Dendritic cell treated with granulocyte-macrophage colony-stimulating factor and Interleukin-4, amounts not matched to agents 40 ng/mL and 50 ng/mL, for 4 days (primary cell): Measurements from ENCODE around the gene PAMR1.

Experiments used
- H3K27ac Mint-ChIP-seq: one replicate; pipeline ENCODE4 v1.8.0; 2022; ENCODE audit warnings: mild to moderate bottlenecking, mixed read lengths
- H3K27me3 Mint-ChIP-seq: one replicate; pipeline ENCODE4 v1.8.0; 2022; ENCODE audit warnings: mild to moderate bottlenecking, mixed read lengths
- H3K36me3 Mint-ChIP-seq: one replicate; pipeline ENCODE4 v1.8.0; 2022; ENCODE audit warnings: low read depth, mixed read lengths
- H3K4me1 Mint-ChIP-seq: one replicate; pipeline ENCODE4 v1.8.0; 2022; ENCODE audit warnings: low read depth, mixed read lengths
- H3K4me3 Mint-ChIP-seq: one replicate; pipeline ENCODE4 v1.8.0; 2022; ENCODE audit warnings: mild to moderate bottlenecking, moderate library complexity, mixed read lengths
- H3K9me3 Mint-ChIP-seq: one replicate; pipeline ENCODE4 v1.8.0; 2022; ENCODE audit warnings: mixed read lengths
- intact Hi-C: fragments of 100-400 bp; cut with micrococcal nuclease; formaldehyde crosslinking; loops from one replicate; pipeline ENCODE4 v1.15.0; 2022

The PAMR1 gene

DNA sequence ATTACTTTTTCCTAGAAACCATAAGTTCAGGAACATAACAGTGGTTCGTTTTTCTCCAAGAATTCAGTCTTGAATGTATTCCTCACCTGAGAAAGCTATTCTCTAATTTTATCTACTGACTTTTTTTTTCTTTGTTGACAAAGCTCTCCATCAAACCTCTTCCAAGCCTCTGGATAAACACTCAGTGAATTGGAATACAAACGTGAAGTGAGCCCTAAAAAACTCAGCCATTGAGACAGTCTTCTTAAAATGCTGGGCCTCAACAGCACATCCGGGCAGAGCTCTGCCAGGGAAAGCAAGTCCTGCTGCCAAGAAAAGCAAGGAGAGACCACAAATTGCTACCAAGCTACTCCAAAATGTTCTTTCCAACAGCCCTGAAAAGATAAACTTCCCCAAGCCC, 98.3 kb downstream of the PAMR1 start:
- Mint-ChIP-seq H3K36me3 (no peaks in the 10 kb centered on the region), H3K27ac (no peak overlapping the region), H3K4me3 (no peak overlapping the region), H3K4me1 (no peaks in the 10 kb centered on the region), H3K27me3 (peaks cover 73% of the 10 kb centered on the region), H3K9me3 (no peaks in the 10 kb centered on the region)
- intact Hi-C loops, result no loop called here

DNA sequence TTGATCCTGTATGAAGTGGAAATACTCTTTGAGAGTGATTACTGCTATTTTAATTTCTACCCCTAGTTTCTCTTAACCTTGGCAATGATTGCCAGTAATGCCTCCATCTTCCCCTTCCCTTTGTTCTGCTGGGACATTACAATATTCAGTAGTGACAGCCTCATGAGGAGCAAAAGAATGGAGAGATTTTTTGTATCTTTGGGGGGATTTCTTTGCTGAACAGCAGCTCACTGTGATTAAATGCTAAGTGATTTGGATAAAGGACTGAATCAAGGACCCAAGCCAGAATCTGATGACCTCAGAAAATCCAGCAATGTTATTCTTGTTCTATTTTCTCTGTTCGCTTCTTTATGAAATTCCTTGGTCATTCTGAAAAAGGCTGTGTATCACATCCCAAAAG, 99.1 kb downstream of the PAMR1 start:
- Mint-ChIP-seq H3K27me3 (peaks cover 78% of the 10 kb centered on the region), H3K27ac (no peak overlapping the region), H3K4me1 (no peaks in the 10 kb centered on the region), H3K36me3 (no peaks in the 10 kb centered on the region), H3K9me3 (no peaks in the 10 kb centered on the region), H3K4me3 (no peak overlapping the region)
- intact Hi-C loops, result no loop called here

DNA sequence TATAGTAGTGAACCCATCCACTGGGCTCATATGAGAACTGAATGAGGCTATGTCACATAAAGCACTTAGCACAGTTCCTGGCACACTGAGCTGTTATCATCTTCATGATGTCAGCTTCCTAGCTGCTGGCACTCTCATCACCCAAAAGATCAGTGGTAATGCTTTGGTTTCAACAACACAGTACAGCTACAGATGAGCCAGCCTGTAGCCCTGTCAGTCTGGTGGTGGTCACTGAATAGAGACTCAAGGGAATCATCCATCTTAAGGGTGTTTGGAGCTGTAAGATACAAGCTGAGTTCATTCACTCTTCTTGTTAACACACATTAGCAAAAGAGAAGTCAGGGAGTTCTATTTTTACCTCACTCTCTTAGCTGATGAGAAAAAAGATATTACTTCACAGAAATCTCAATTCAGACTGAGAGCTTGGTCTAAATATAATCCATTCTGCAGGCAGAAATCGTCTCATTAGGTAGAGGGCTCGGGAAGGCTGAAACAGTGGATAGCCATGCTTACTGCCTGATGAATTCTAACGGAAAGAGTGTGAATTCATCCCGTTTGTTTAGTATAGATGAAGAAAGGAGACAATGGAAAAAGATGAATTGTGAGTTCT, 99.7 kb downstream of the PAMR1 start:
- H3K9me3 Mint-ChIP-seq, result no peaks in the 10 kb centered on the region
- no peak overlapping the region for H3K4me3 Mint-ChIP-seq
- intact Hi-C loops, result no loop called here
- H3K27me3 Mint-ChIP-seq, result peaks cover 78% of the 10 kb centered on the region
- no peaks in the 10 kb centered on the region for H3K4me1 Mint-ChIP-seq
- no peaks in the 10 kb centered on the region for H3K36me3 Mint-ChIP-seq
- no peak overlapping the region for H3K27ac Mint-ChIP-seq

GRCh38 chr11:35424157-35424940, 101.1 kb downstream of the PAMR1 start:
- intact Hi-C loops, result no loop called here
- Mint-ChIP-seq H3K27ac (no peak overlapping the region), H3K36me3 (no peaks in the 10 kb centered on the region), H3K4me1 (peaks cover 11% of the 10 kb centered on the region), H3K4me3 (no peak overlapping the region), H3K27me3 (peaks cover 84% of the 10 kb centered on the region), H3K9me3 (no peaks in the 10 kb centered on the region)

DNA sequence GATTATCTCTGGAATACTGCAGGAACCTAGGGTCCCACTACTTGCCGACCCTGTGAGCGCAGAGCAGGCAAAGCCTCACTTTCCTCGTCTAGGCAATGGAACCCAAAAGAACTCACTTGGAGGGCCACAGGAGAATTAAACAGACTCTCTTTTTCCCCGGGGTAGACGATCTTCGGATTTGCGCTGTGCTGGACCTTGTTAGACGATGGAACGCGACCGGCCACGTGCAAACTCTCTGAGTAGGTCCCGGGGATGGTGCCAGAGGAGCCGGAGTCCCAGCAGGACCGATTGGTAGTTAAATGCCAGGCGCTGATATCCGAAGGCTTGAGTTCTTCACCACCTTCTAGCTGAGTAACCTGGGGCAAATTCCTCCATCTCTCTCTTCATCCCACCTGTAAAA, 105.0 kb downstream of the PAMR1 start:
- H3K27ac Mint-ChIP-seq, result no peak overlapping the region
- peaks cover 22% of the 10 kb centered on the region for H3K4me1 Mint-ChIP-seq
- H3K36me3 Mint-ChIP-seq, result no peaks in the 10 kb centered on the region
- intact Hi-C loops, result no loop called here
- peak overlapping the region; percentile 42 for H3K4me3 Mint-ChIP-seq
- H3K27me3 Mint-ChIP-seq, result peaks cover 90% of the 10 kb centered on the region
- H3K9me3 Mint-ChIP-seq, result no peaks in the 10 kb centered on the region

DNA sequence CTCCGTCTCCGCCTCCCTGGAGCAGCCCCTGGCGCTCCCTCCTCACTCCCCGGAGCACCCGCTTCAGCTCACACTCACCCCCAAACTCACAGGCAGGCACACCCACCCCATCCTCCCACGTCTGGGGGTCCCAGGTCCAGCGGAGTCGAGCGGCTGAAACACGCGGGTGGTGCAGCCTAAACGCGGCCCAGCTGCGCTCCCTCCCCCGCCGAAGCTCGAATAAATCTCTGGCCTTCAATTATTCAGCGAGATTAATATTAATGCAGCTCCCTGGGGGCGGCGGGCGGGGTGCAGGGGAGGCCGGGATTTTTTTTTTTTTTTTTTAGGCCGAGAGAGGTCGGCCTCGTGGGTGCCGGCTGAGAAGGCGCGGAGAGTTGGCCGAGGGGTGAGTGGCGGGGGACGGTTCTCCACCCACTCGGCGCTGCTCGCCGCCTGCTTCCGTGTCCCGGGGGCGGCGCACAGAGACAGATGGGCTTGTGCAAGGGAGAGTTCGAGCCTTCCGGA, 105.5 kb downstream of the PAMR1 start:
- Mint-ChIP-seq H3K4me3 (peak overlapping the region; percentile 42), H3K27me3 (peaks cover 92% of the 10 kb centered on the region), H3K27ac (no peak overlapping the region), H3K9me3 (no peaks in the 10 kb centered on the region), H3K36me3 (no peaks in the 10 kb centered on the region), H3K4me1 (peaks cover 22% of the 10 kb centered on the region)
- intact Hi-C loops, result no loop called here

- peaks cover 94% of the 10 kb centered on the region for H3K27me3 Mint-ChIP-seq
- peak within 1 kb of the TSS; percentile 42 for H3K4me3 Mint-ChIP-seq
- H3K4me1 Mint-ChIP-seq, result peaks cover 22% of the 10 kb centered on the region
- intact Hi-C loops, result no loop called here
- H3K36me3 Mint-ChIP-seq, result no peaks in the 10 kb centered on the region
- no peak within 1 kb of the TSS for H3K27ac Mint-ChIP-seq
- no peaks in the 10 kb centered on the region for H3K9me3 Mint-ChIP-seq
These were observed 106.1 kb downstream of the PAMR1 start, which contains the start of gene SLC1A2 for GRCh38 chr11:35419184-35419829. TSS of gene SLC1A2 (minus strand) at chr11:35419558. CDS start at chr11:35418966, 592 bp downstream.

DNA sequence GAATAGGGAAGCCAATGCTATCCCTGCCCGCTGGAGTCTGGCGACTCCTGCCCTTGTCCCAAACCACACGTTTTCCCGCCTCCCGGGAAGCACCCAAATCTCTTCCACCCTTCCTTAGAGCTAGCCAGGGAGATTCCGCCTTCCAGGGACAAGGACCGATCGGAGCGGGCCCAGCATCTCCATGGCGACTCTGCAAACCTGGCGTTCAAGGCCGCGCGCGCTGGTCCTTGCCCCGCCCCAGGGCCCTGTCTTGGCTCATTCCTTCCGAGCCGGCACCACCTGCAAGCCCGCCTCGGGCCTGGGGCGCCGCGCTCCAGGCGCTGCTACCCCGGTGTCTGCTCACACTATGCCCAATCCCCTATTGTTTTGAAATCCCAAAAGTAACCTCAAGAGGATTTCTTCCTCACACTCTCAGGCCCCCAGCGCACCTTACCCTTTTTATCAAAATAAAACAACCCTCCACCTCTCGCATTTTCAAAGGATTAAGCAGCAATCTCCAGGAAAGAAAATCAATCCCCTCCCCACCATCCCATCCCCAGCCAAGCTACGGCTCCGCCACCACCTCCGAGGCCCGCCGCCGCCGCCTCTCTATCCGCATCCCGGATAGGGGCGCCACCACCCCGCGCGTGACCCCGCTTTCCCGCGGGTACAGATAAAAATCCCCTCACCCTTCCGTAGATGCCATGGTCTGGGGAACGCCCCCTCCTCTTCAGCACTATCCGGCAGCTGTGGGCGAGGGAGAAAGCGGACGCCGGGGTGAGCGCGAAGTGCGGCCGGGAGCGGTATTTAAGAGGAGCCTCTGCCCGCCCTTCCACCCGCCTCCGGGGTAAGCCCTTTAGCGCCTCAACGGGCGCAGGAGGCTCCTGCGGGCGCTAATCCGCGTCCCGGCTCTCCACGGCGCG, 106.9 kb downstream of the PAMR1 start:
- Mint-ChIP-seq H3K36me3 (no peaks in the 10 kb centered on the region), H3K27ac (no peak overlapping the region), H3K4me3 (no peak overlapping the region), H3K9me3 (no peaks in the 10 kb centered on the region), H3K4me1 (peaks cover 22% of the 10 kb centered on the region), H3K27me3 (peaks cover 95% of the 10 kb centered on the region)
- intact Hi-C loops, result no loop called here

- Mint-ChIP-seq H3K36me3 (no peaks in the 10 kb centered on the region), H3K9me3 (no peaks in the 10 kb centered on the region), H3K4me3 (no peak overlapping the region), H3K4me1 (peaks cover 22% of the 10 kb centered on the region), H3K27me3 (peaks cover 78% of the 10 kb centered on the region), H3K27ac (no peak overlapping the region)
- intact Hi-C loops, result no loop called here
These were observed 109.9 kb downstream of the PAMR1 start for GRCh38 chr11:35415487-35415886.

GRCh38 chr11:35414776-35415175, 110.6 kb downstream of the PAMR1 start:
- no peak overlapping the region for H3K4me3 Mint-ChIP-seq
- H3K27me3 Mint-ChIP-seq, result peaks cover 72% of the 10 kb centered on the region
- H3K9me3 Mint-ChIP-seq, result no peaks in the 10 kb centered on the region
- H3K4me1 Mint-ChIP-seq, result peaks cover 15% of the 10 kb centered on the region
- intact Hi-C loops, result no loop called here
- no peaks in the 10 kb centered on the region for H3K36me3 Mint-ChIP-seq
- no peak overlapping the region for H3K27ac Mint-ChIP-seq

GRCh38 chr11:35414311-35414710, 111.1 kb downstream of the PAMR1 start:
- H3K4me3 Mint-ChIP-seq, result no peak overlapping the region
- intact Hi-C loops, result no loop called here
- no peaks in the 10 kb centered on the region for H3K36me3 Mint-ChIP-seq
- no peak overlapping the region for H3K27ac Mint-ChIP-seq
- H3K27me3 Mint-ChIP-seq, result peaks cover 67% of the 10 kb centered on the region
- no peaks in the 10 kb centered on the region for H3K9me3 Mint-ChIP-seq
- peaks cover 11% of the 10 kb centered on the region for H3K4me1 Mint-ChIP-seq

GRCh38 chr11:35413598-35413997, 111.8 kb downstream of the PAMR1 start:
- H3K4me1 Mint-ChIP-seq, result peaks cover 6% of the 10 kb centered on the region
- no peak overlapping the region for H3K4me3 Mint-ChIP-seq
- no peak overlapping the region for H3K27ac Mint-ChIP-seq
- intact Hi-C loops, result no loop called here
- H3K36me3 Mint-ChIP-seq, result no peaks in the 10 kb centered on the region
- peaks cover 60% of the 10 kb centered on the region for H3K27me3 Mint-ChIP-seq
- H3K9me3 Mint-ChIP-seq, result no peaks in the 10 kb centered on the region

- Mint-ChIP-seq H3K36me3 (no peaks in the 10 kb centered on the region), H3K27me3 (peaks cover 47% of the 10 kb centered on the region), H3K27ac (no peak overlapping the region), H3K9me3 (no peaks in the 10 kb centered on the region), H3K4me1 (no peaks in the 10 kb centered on the region), H3K4me3 (no peak overlapping the region)
- intact Hi-C loops, result no loop called here
These were observed 113.1 kb downstream of the PAMR1 start for GRCh38 chr11:35412285-35412684.
